ENCODE data around the gene TTLL8. TPM values are rescaled to one million over a fixed set of nuclear protein-coding genes. Genes with fewer than 3 reads are reported as not detected.

The TTLL8 gene
- total and polyA plus RNA-seq, 4 donors: not detected

DNA sequence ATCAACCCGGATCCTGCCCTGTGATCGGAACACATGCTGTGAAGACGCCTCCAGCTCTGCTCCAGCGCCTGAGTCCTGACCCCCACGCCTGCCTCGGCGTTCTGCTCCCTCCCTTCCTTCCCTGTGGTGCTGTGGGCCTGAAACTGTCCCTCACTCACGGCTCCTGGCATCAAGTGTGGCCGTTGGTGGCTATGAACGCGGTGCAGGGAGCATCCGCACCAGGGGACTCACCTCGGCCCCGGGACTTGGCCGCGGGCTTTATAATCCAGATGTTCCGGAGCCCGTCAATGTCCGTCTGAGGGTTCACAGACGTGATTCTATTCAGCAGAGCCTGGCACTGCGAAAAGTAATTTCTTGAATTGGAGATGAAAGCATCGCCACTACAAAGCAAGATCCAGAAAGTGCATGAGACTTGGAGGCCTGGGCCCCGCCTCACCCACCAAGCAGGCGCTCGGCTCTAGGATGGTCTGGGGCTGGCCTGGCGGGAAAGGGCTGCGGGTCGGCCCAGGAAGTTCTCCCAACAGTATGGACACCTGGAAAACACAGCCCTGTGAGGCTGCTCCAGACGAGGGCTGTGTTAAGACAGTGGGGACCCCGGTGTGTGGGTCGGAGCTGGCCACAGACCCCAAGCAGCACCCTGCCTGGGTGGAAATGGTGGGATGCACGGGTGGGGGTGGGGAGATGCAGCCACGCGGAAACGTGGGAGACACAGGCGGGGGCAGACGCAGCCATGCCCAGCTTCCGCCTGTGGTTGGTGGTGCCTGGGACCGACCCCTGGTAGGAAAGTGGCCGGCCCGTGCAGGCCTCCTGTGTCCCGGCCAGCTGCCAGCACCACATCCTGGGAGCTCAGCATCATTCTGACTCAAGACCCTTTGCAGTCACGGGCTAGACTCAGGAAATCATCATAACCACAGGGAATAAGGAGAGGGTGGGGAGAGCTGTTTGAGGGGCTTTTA lies 23.7 kb downstream of the TTLL8 start (continued):
- TF ChIP-seq, protein P1, sequence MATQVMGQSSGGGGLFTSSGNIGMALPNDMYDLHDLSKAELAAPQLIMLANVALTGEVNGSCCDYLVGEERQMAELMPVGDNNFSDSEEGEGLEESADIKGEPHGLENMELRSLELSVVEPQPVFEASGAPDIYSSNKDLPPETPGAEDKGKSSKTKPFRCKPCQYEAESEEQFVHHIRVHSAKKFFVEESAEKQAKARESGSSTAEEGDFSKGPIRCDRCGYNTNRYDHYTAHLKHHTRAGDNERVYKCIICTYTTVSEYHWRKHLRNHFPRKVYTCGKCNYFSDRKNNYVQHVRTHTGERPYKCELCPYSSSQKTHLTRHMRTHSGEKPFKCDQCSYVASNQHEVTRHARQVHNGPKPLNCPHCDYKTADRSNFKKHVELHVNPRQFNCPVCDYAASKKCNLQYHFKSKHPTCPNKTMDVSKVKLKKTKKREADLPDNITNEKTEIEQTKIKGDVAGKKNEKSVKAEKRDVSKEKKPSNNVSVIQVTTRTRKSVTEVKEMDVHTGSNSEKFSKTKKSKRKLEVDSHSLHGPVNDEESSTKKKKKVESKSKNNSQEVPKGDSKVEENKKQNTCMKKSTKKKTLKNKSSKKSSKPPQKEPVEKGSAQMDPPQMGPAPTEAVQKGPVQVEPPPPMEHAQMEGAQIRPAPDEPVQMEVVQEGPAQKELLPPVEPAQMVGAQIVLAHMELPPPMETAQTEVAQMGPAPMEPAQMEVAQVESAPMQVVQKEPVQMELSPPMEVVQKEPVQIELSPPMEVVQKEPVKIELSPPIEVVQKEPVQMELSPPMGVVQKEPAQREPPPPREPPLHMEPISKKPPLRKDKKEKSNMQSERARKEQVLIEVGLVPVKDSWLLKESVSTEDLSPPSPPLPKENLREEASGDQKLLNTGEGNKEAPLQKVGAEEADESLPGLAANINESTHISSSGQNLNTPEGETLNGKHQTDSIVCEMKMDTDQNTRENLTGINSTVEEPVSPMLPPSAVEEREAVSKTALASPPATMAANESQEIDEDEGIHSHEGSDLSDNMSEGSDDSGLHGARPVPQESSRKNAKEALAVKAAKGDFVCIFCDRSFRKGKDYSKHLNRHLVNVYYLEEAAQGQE (IDR thresholded peaks at IDR 0.05): no peak
- no peak for TF ChIP-seq GABPA (IDR thresholded peaks at IDR 0.05 in 1 of 2, conservative IDR thresholded peaks at IDR 0.05 in 1 of 2)
- no peak for TF ChIP-seq HNF4A (conservative IDR thresholded peaks at IDR 0.05)
- no peak for TF ChIP-seq JUND (IDR thresholded peaks at IDR 0.05)
- TF ChIP-seq TAF1 (conservative IDR thresholded peaks at IDR 0.05): no peak
- no peak for TF ChIP-seq NR2F2 (IDR thresholded peaks at IDR 0.05)
- TF ChIP-seq FOXA1 (IDR thresholded peaks at IDR 0.05): no peak
- no peak for TF ChIP-seq RAD21 (IDR thresholded peaks at IDR 0.05)
- TF ChIP-seq, protein P2, sequence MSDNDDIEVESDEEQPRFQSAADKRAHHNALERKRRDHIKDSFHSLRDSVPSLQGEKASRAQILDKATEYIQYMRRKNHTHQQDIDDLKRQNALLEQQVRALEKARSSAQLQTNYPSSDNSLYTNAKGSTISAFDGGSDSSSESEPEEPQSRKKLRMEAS (IDR thresholded peaks at IDR 0.05): no peak

DNA sequence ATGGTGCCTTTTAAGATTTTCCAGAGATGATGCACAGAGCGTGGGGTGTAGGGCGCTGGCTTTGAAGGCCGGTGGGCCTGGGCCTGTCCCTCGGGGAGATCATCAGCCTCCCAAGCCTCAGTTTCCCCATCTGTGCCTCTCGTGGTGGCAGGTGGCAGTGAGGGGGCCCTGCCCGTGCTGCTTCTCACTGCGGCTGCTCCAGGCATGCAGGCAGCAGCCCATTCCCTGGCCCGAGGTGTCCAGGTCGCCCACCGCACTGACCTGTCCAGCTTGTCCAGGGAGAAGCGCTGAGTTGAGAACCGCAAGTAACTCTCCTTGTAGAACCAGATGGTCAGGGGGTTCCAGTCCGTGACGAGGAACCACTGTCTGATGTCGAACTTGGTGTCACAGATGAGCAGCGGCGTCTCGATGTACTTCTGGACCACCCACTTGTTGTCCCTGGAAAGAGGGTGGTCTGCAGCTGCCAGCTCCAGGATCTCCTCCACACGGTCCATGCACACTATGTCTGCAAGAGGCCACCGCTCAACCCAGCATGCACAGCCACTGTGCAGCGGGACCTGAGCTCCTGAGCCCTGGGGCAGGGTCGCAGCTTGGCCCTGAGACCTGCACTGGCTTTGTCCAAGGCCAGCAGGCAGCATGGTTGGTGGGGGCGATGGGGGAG lies 25.0 kb downstream of the TTLL8 start:
- 88% methylated on average over 23 of the region's 23 CpGs for WGBS
- TF ChIP-seq, protein P1 (IDR thresholded peaks at IDR 0.05): no peak
- TF ChIP-seq, protein P3, sequence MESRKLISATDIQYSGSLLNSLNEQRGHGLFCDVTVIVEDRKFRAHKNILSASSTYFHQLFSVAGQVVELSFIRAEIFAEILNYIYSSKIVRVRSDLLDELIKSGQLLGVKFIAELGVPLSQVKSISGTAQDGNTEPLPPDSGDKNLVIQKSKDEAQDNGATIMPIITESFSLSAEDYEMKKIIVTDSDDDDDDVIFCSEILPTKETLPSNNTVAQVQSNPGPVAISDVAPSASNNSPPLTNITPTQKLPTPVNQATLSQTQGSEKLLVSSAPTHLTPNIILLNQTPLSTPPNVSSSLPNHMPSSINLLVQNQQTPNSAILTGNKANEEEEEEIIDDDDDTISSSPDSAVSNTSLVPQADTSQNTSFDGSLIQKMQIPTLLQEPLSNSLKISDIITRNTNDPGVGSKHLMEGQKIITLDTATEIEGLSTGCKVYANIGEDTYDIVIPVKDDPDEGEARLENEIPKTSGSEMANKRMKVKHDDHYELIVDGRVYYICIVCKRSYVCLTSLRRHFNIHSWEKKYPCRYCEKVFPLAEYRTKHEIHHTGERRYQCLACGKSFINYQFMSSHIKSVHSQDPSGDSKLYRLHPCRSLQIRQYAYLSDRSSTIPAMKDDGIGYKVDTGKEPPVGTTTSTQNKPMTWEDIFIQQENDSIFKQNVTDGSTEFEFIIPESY (IDR thresholded peaks at IDR 0.05): no peak
- TF ChIP-seq JUND (IDR thresholded peaks at IDR 0.05) (no peak), NR2F2 (IDR thresholded peaks at IDR 0.05) (no peak), FOXA1 (IDR thresholded peaks at IDR 0.05) (no peak), EGR1 (IDR thresholded peaks at IDR 0.05; ENCODE audit: low read depth in 2 of 2) (no peak), RAD21 (IDR thresholded peaks at IDR 0.05) (no peak)
- TF ChIP-seq, protein P4, sequence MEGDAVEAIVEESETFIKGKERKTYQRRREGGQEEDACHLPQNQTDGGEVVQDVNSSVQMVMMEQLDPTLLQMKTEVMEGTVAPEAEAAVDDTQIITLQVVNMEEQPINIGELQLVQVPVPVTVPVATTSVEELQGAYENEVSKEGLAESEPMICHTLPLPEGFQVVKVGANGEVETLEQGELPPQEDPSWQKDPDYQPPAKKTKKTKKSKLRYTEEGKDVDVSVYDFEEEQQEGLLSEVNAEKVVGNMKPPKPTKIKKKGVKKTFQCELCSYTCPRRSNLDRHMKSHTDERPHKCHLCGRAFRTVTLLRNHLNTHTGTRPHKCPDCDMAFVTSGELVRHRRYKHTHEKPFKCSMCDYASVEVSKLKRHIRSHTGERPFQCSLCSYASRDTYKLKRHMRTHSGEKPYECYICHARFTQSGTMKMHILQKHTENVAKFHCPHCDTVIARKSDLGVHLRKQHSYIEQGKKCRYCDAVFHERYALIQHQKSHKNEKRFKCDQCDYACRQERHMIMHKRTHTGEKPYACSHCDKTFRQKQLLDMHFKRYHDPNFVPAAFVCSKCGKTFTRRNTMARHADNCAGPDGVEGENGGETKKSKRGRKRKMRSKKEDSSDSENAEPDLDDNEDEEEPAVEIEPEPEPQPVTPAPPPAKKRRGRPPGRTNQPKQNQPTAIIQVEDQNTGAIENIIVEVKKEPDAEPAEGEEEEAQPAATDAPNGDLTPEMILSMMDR (IDR thresholded peaks at IDR 0.05; ENCODE audit: low read depth, low read length, missing input control): no peak
- Histone ChIP-seq H3K9me3 (ENCODE audit: control insufficient read depth in 4 of 4, low read length in 3 of 4) (no peaks in the 10 kb centered on the region), H3K27me3 (ENCODE audit: control insufficient read depth in 4 of 4, insufficient read depth in 4 of 4, low read length in 3 of 4) (peaks cover 0 to 2% (median 0%) of the 10 kb centered on the region in 4 donors), H3K27ac (ENCODE audit: low read depth in 1 of 2, low read length in 2 of 2) (no peak overlapping the region), H3K36me3 (ENCODE audit: control insufficient read depth in 4 of 4, insufficient read depth in 3 of 4, low read depth in 1 of 4, low read length in 3 of 4) (no peaks in the 10 kb centered on the region), H3K9ac (ENCODE audit: low read depth in 1 of 2, low read length in 2 of 2) (no peak overlapping the region), H3K4me1 (ENCODE audit: control insufficient read depth in 4 of 4, insufficient read depth in 4 of 4, low read length in 3 of 4) (peaks cover 0 to 7% (median 0%) of the 10 kb centered on the region in 4 donors), H3K4me3 (ENCODE audit: low read depth in 1 of 3, low read length in 3 of 3) (no peak overlapping the region)
- DNase-seq (ENCODE audit: low spot score): no peak
